GM23338 (cell line): ENCODE results near the gene ARMH1. TPM values are rescaled to one million over a fixed set of nuclear protein-coding genes. Genes with fewer than 3 reads are reported as not detected.

Experiments
- ATAC-seq: fragments of 200-7000 bp; cut with Tn5 transposase; 3 replicates; pipeline ENCODE4 v1.9.1; 2020
- DNase-seq: peaks from one replicate; pipeline ENCODE4 v3.0.0-alpha.2; 2015; ENCODE audit warnings: low spot score
- H2AFZ ChIP-seq: fragments of 200-600 bp; sonication (generic); 2 replicates; pipeline ENCODE4 v1.8.0; 2016; ENCODE audit warnings: antibody characterized with exemption, mild to moderate bottlenecking, moderate library complexity
- H3F3A ChIP-seq: fragments of 200-600 bp; sonication (generic); replicated peaks from 2 replicates; pipeline ENCODE4 v1.8.0; 2017; ENCODE audit warnings: antibody characterized with exemption, mixed run types, low read depth
- H3K27ac ChIP-seq: fragments of 200-600 bp; sonication (generic); 2 replicates; pipeline ENCODE4 v1.6.1; 2016; ENCODE audit warnings: low read depth
- H3K27me3 ChIP-seq: fragments of 200-600 bp; sonication (generic); 2 replicates; pipeline ENCODE4 v1.8.0; 2016; ENCODE audit warnings: mild to moderate bottlenecking, mixed run types, moderate library complexity; ENCODE audit not compliant: insufficient read depth
- H3K36me3 ChIP-seq: fragments of 200-600 bp; sonication (generic); 2 replicates; pipeline ENCODE4 v1.8.0; 2016; ENCODE audit warnings: mild to moderate bottlenecking; ENCODE audit not compliant: insufficient read depth
- H3K4me1 ChIP-seq: fragments of 200-600 bp; sonication (generic); 2 replicates; pipeline ENCODE4 v1.8.0; 2016; ENCODE audit warnings: mild to moderate bottlenecking, moderate library complexity; ENCODE audit not compliant: insufficient read depth
- H3K4me2 ChIP-seq: fragments of 200-600 bp; sonication (generic); 2 replicates; pipeline ENCODE4 v1.7.1; 2017; ENCODE audit warnings: mixed run types
- H3K4me3 ChIP-seq: fragments of 200-600 bp; sonication (generic); 2 replicates; pipeline ENCODE4 v1.6.1; 2016; ENCODE audit warnings: mixed run types
- H3K79me2 ChIP-seq: fragments of 200-600 bp; sonication (generic); replicated peaks from 2 replicates; pipeline ENCODE4 v1.8.0; 2017; ENCODE audit warnings: mild to moderate bottlenecking; ENCODE audit not compliant: insufficient read depth
- H3K9me2 ChIP-seq: fragments of 200-600 bp; sonication (generic); 2 replicates; pipeline ENCODE4 v1.8.0; 2017; ENCODE audit not compliant: insufficient read depth
- H4K20me1 ChIP-seq: fragments of 200-600 bp; sonication (generic); replicated peaks from 2 replicates; pipeline ENCODE4 v1.8.0; 2017; ENCODE audit warnings: mild to moderate bottlenecking; ENCODE audit not compliant: insufficient read depth
- H3K27ac Mint-ChIP-seq: 2 replicates; pipeline ENCODE4 v1.8.0; 2020; ENCODE audit warnings: inconsistent platforms, mild to moderate bottlenecking, moderate library complexity, mixed read lengths
- H3K27me3 Mint-ChIP-seq: 3 replicates; pipeline ENCODE4 v1.8.0; 2022; ENCODE audit warnings: low read depth, mild to moderate bottlenecking, moderate library complexity, mixed read lengths, inconsistent platforms; ENCODE audit not compliant: insufficient read depth, poor library complexity
- H3K36me3 Mint-ChIP-seq: 3 replicates; pipeline ENCODE4 v1.8.0; 2021; ENCODE audit warnings: low read depth, mild to moderate bottlenecking, inconsistent platforms, moderate library complexity, mixed read lengths
- H3K4me1 Mint-ChIP-seq: 3 replicates; pipeline ENCODE4 v1.8.0; 2020; ENCODE audit warnings: mild to moderate bottlenecking, inconsistent platforms, mixed read lengths
- H3K4me3 Mint-ChIP-seq: 3 replicates; pipeline ENCODE4 v1.8.0; 2021; ENCODE audit warnings: moderate library complexity, mild to moderate bottlenecking, inconsistent platforms, mixed read lengths
- H3K9me3 Mint-ChIP-seq: 3 replicates; pipeline ENCODE4 v1.8.0; 2020; ENCODE audit warnings: moderate library complexity, mild to moderate bottlenecking, inconsistent platforms, mixed read lengths
- CREB1 ChIP-seq: fragments of 250-450 bp; sonication (Bioruptor Pico); IDR thresholded peaks from 2 replicates; pipeline ENCODE4 v1.5.0; 2020; ENCODE audit warnings: low read depth, mild to moderate bottlenecking, moderate library complexity
- ETS1 ChIP-seq: IDR thresholded peaks from 2 replicates; pipeline ENCODE4 v1.6.1; 2016; ENCODE audit warnings: antibody characterized with exemption
- EZH2 ChIP-seq: fragments of 200-600 bp; sonication (generic); IDR thresholded peaks from one replicate; pipeline ENCODE4 v1.8.0; 2017; ENCODE audit warnings: antibody characterized with exemption, mild to moderate bottlenecking, low read depth; ENCODE audit not compliant: unreplicated experiment
- EZH2phosphoT487 ChIP-seq: fragments of 200-600 bp; sonication (generic); IDR thresholded peaks from one replicate; pipeline ENCODE4 v1.8.1; 2018; ENCODE audit warnings: antibody characterized with exemption; ENCODE audit not compliant: unreplicated experiment
- JUNB ChIP-seq: IDR thresholded peaks from one replicate; pipeline ENCODE4 v1.6.1; 2016; ENCODE audit warnings: antibody characterized with exemption; ENCODE audit not compliant: unreplicated experiment
- NANOG ChIP-seq: IDR thresholded peaks from 2 replicates; pipeline ENCODE4 v1.6.1; 2016; ENCODE audit warnings: antibody characterized with exemption, borderline replicate concordance
- POLR2AphosphoS5 ChIP-seq: IDR thresholded peaks from 2 replicates; pipeline ENCODE4 v1.6.1; 2016; ENCODE audit warnings: antibody characterized with exemption, low read depth
- REST ChIP-seq: IDR thresholded peaks from one replicate; pipeline ENCODE4 v1.6.1; 2018; ENCODE audit warnings: antibody characterized with exemption; ENCODE audit not compliant: unreplicated experiment
- STAT1 ChIP-seq: IDR thresholded peaks from one replicate; pipeline ENCODE4 v1.6.1; 2016; ENCODE audit warnings: antibody characterized with exemption; ENCODE audit not compliant: unreplicated experiment
- ZNF114 ChIP-seq: fragments of 250-450 bp; sonication (Bioruptor Pico); IDR thresholded peaks from 2 replicates; pipeline ENCODE4 v1.5.0; 2020; ENCODE audit warnings: mild to moderate bottlenecking, moderate library complexity
- ZNF331 ChIP-seq: fragments of 250-450 bp; sonication (Bioruptor Pico); IDR thresholded peaks from 2 replicates; pipeline ENCODE4 v1.5.0; 2020; ENCODE audit warnings: low read depth, mild to moderate bottlenecking, moderate library complexity
- ZNF462 ChIP-seq: fragments of 250-450 bp; sonication (Bioruptor Pico); IDR thresholded peaks from 2 replicates; pipeline ENCODE4 v1.5.0; 2020; ENCODE audit warnings: mild to moderate bottlenecking, moderate library complexity
- polyA plus RNA-seq: library from polyadenylated mRNA; unstranded; fragments of >200 nt; fragmentation: Nextera tagmentation; extraction: Ambion mirVana; gene quantifications from 2 replicates; pipeline ENCODE4 v1.2.1, GENCODE V29; 2016
- total RNA-seq: library from RNA; depleted of rRNA; stranded (reverse); fragments of >200 nt; shearing (Covaris generic); gene quantifications from 2 replicates; pipeline ENCODE4 v1.2.3, GENCODE V29; 2014
- TF ChIP-seq, protein P1 (sequence below), 2 experiments: fragments of 200-600 bp in 1 of 2; sonication (generic) in 1 of 2; conservative IDR thresholded peaks; 2 replicates each; pipeline versions ENCODE4 v1.5.1 to v1.6.1; 2016 to 2017; ENCODE audit warnings: antibody characterized with exemption in 2 of 2, low read depth in 2 of 2, mild to moderate bottlenecking in 2 of 2, moderate library complexity in 1 of 2

ARMH1 gene
- total and polyA plus RNA-seq, 2 experiments from 2014 or later = 0.31 TPM; not detected in 1

DNA sequence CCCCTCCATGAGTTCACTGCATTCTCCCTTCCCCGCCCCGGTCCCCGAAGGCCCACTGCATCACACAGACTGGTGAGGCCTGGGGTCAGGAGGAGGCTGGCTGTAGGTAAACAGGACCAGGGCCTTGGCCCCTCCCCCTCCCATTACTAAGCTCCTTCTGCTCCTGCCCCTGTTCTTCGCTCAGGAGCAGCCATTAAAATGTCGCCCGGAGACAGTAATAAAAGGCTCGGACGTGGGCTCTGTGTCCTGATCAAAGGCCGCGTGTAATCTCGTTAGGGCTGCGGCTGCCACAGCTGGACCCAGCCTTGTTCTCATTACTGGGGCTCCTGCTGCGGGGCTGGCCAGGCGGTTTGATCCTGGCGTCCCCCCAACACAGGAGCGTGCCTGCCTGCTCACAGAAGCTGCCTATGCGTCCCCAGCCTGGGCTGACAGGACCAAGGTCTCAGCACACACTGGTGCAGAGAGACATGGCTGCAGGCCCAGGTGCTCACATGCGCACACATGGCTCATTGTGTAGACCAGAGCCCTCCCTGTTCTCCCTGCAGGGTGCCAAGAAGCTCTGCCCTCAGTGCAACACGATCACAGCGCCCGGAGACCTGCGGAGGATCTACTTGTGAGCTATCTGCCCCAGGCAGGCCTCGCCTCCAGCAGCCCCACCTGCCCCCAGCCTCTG, 24.2 kb upstream of the ARMH1 start:
- H3K27me3 ChIP-seq = no peaks in the 10 kb centered on the region
- no peaks in the 10 kb centered on the region for H3K9me2 ChIP-seq
- peak; percentile 47 for DNase-seq
- H3K36me3 ChIP-seq = peaks cover 15% of the 10 kb centered on the region
- peaks cover 42% of the 10 kb centered on the region for H3K36me3 Mint-ChIP-seq
- no peak overlapping the region for H3K4me3 Mint-ChIP-seq
- H2AFZ ChIP-seq = no peak overlapping the region
- H4K20me1 ChIP-seq = peaks cover 12% of the 10 kb centered on the region
- H3K79me2 ChIP-seq = no peaks in the 10 kb centered on the region
- H3K27ac ChIP-seq = peak overlapping the region; percentile 50; the same call in 1 of the 2 replicates
- H3K4me3 ChIP-seq = no peak overlapping the region
- H3K27ac Mint-ChIP-seq = peak overlapping the region; percentile 88
- peak; percentile 46 for ATAC-seq
- H3K4me2 ChIP-seq = no peak overlapping the region
- H3K9me3 Mint-ChIP-seq = no peaks in the 10 kb centered on the region
- peaks cover 17% of the 10 kb centered on the region for H3K27me3 Mint-ChIP-seq
- no peak for TF ChIP-seq CREB1
- TF ChIP-seq EZH2phosphoT487 = no peak
- TF ChIP-seq STAT1 = no peak
- no peak for TF ChIP-seq NANOG
- no peak for TF ChIP-seq JUNB
- TF ChIP-seq POLR2AphosphoS5 = no peak
- no peak for TF ChIP-seq ZNF114 (CRISPR knock-in tag)
- no peak for TF ChIP-seq ETS1
- TF ChIP-seq, protein P1, sequence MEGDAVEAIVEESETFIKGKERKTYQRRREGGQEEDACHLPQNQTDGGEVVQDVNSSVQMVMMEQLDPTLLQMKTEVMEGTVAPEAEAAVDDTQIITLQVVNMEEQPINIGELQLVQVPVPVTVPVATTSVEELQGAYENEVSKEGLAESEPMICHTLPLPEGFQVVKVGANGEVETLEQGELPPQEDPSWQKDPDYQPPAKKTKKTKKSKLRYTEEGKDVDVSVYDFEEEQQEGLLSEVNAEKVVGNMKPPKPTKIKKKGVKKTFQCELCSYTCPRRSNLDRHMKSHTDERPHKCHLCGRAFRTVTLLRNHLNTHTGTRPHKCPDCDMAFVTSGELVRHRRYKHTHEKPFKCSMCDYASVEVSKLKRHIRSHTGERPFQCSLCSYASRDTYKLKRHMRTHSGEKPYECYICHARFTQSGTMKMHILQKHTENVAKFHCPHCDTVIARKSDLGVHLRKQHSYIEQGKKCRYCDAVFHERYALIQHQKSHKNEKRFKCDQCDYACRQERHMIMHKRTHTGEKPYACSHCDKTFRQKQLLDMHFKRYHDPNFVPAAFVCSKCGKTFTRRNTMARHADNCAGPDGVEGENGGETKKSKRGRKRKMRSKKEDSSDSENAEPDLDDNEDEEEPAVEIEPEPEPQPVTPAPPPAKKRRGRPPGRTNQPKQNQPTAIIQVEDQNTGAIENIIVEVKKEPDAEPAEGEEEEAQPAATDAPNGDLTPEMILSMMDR (conservative IDR thresholded peaks at IDR 0.05; ENCODE audit: low read depth in 2 of 2) = no peak
- TF ChIP-seq REST = no peak
- TF ChIP-seq ZNF462 (CRISPR knock-in tag) = no peak
- no peak for TF ChIP-seq EZH2
- no peak for TF ChIP-seq ZNF331 (CRISPR knock-in tag)
- H3K4me1 ChIP-seq = peaks cover 14% of the 10 kb centered on the region; the same call in 1 of the 2 replicates
- H3K4me1 Mint-ChIP-seq = peaks cover 41% of the 10 kb centered on the region
- peaks cover 10% of the 10 kb centered on the region; the same call in 1 of the 2 replicates for H3F3A ChIP-seq
